Stomach smooth muscle (tissue), 2 donors: ENCODE measurements around the gene SAT1.
"Not testable (repeated sequence)": the region's sequence is repeated elsewhere in the genome, so short reads cannot be mapped to it uniquely, and the experiment has no call there.

ENCODE experiments used
- H3K27ac ChIP-seq: one replicate; pipeline ENCODE4 v1.7.0; 2013; ENCODE audit warnings: mild to moderate bottlenecking, low read length, inconsistent platforms
- H3K27me3 ChIP-seq, 2 donors: one replicate each; pipeline ENCODE4 v1.7.0; 2013; ENCODE audit warnings: low read length in 2 of 2; ENCODE audit not compliant: insufficient read depth in 2 of 2, control insufficient read depth in 1 of 2
- H3K36me3 ChIP-seq, 2 donors: one replicate each; pipeline ENCODE4 v1.7.0; 2013; ENCODE audit warnings: low read length in 2 of 2; ENCODE audit not compliant: control insufficient read depth in 2 of 2, insufficient read depth in 2 of 2
- H3K4me1 ChIP-seq: one replicate; pipeline ENCODE4 v1.7.0; 2013; ENCODE audit warnings: low read length; ENCODE audit not compliant: control insufficient read depth, insufficient read depth
- H3K4me3 ChIP-seq, 2 donors: one replicate each; pipeline ENCODE4 v1.7.0; 2013; ENCODE audit warnings: low read length in 2 of 2
- H3K9ac ChIP-seq, 2 donors: one replicate each; pipeline ENCODE4 v1.7.0; 2013; ENCODE audit warnings: low read length in 2 of 2, mild to moderate bottlenecking in 1 of 2
- H3K9me3 ChIP-seq, 2 donors: one replicate each; pipeline ENCODE4 v1.7.0; 2013; ENCODE audit warnings: low read length in 2 of 2; ENCODE audit not compliant: control insufficient read depth in 2 of 2
- donor health status: healthy.
- donor health status: Pancreatic carcinoma.

Gene SAT1

DNA sequence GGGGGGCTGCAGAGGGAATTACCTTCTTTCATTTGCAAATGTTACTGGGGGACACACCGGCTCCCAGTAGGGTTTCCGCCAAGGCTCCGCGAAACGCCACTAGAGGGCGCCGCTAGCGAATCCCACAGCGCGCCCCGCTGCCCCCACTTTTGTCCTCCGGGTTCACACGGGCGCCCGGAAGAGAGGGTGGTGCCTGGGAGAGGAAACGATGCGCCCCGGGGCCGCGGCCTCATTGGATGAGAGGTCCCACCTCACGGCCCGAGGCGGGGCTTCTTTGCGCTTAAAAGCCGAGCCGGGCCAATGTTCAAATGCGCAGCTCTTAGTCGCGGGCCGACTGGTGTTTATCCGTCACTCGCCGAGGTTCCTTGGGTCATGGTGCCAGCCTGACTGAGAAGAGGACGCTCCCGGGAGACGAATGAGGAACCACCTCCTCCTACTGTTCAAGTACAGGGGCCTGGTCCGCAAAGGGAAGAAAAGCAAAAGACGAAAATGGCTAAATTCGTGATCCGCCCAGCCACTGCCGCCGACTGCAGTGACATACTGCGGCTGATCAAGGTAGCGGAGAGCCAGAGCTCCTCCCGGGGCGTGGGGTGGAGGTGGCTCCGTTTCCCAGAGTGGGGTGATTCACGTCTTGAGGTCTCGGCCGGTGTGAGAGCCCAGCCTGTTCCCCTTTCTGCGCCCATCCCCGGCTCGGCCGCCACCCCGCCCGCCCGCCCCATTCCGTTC lies at the start of gene SAT1:
SAT1 (plus strand) TSS at position 311 of the 726 bp plus-strand sequence; CDS start at position 490, 179 bp downstream.
- Histone ChIP-seq H3K4me1 (peaks cover 2% of the 10 kb centered on the region), H3K4me3 (peak within 1 kb of the TSS; percentile 84 to 88), H3K36me3 (peaks cover 6 to 10% of the 10 kb centered on the region in 2 donors), H3K9me3 (no peaks in the 10 kb centered on the region), H3K27ac (peak within 1 kb of the TSS; percentile 82), H3K27me3 (no peaks in the 10 kb centered on the region), H3K9ac (peak within 1 kb of the TSS; percentile 92 to 96)

GRCh38 chrX:23736030-23736429 lies 46.9 kb upstream of the SAT1 start:
- Histone ChIP-seq H3K36me3 (no peaks in the 10 kb centered on the region), H3K4me1 (peaks cover 3% of the 10 kb centered on the region), H3K9me3 (no peaks in the 10 kb centered on the region), H3K27me3 (no peaks in the 10 kb centered on the region), H3K9ac (no peak overlapping the region), H3K4me3 (no peak overlapping the region), H3K27ac (no peak overlapping the region)

GRCh38 chrX:23737413-23737812 lies 45.6 kb upstream of the SAT1 start:
- no peak overlapping the region for H3K9ac ChIP-seq
- H3K27ac ChIP-seq = no peak overlapping the region
- H3K27me3 ChIP-seq = no peaks in the 10 kb centered on the region
- H3K36me3 ChIP-seq = no peaks in the 10 kb centered on the region
- no peaks in the 10 kb centered on the region for H3K9me3 ChIP-seq
- no peak overlapping the region for H3K4me3 ChIP-seq
- H3K4me1 ChIP-seq = peaks cover 3% of the 10 kb centered on the region

- peaks cover 3% of the 10 kb centered on the region for H3K4me1 ChIP-seq
- peak overlapping the region; percentile 90 to 95 for H3K9ac ChIP-seq
- no peaks in the 10 kb centered on the region for H3K9me3 ChIP-seq
- H3K4me3 ChIP-seq = peak overlapping the region; percentile 75 to 79
- H3K36me3 ChIP-seq = no peaks in the 10 kb centered on the region
- H3K27ac ChIP-seq = peak overlapping the region; percentile 96
- H3K27me3 ChIP-seq = no peaks in the 10 kb centered on the region
Observed at GRCh38 chrX:23742174-23742696, 40.7 kb upstream of the SAT1 start.

GRCh38 chrX:23742697-23743622 lies 40.0 kb upstream of the SAT1 start, which contains the start of gene ACOT9:
TSS of gene ACOT9 (minus strand) at chrX:23743276. CDS start at chrX:23743144, 132 bp downstream.
- no peaks in the 10 kb centered on the region for H3K27me3 ChIP-seq
- no peaks in the 10 kb centered on the region for H3K9me3 ChIP-seq
- H3K4me3 ChIP-seq = peak within 1 kb of the TSS; percentile 75 to 79
- H3K9ac ChIP-seq = peak within 1 kb of the TSS; percentile 90 to 95
- peak within 1 kb of the TSS; percentile 96 for H3K27ac ChIP-seq
- H3K4me1 ChIP-seq = peaks cover 3% of the 10 kb centered on the region
- H3K36me3 ChIP-seq = no peaks in the 10 kb centered on the region

DNA sequence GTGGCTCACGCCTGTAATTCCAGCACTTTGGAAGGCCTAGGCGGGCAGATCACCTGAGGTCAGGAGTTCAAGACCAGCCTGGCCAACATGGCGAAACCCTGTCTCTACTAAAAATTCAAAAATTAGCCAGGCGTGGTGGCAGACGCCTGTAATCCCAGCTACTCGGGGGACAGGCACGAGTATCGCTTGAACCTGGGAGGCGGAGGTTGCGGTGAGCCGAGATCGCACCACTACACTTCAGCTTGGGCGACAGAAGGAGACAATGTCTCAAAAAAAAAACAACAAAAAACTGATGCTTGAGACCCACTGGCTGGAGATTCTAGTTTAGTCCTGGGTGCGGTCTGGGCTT lies 39.4 kb upstream of the SAT1 start:
- not testable (repeated sequence) for H3K9me3 ChIP-seq, H3K36me3 ChIP-seq, H3K27me3 ChIP-seq, H3K4me1 ChIP-seq
- peak overlapping the region; percentile 13 to 53 for H3K9ac ChIP-seq
- H3K27ac ChIP-seq = peak overlapping the region; percentile 96
- H3K4me3 ChIP-seq = peak overlapping the region; percentile 25 to 79

DNA sequence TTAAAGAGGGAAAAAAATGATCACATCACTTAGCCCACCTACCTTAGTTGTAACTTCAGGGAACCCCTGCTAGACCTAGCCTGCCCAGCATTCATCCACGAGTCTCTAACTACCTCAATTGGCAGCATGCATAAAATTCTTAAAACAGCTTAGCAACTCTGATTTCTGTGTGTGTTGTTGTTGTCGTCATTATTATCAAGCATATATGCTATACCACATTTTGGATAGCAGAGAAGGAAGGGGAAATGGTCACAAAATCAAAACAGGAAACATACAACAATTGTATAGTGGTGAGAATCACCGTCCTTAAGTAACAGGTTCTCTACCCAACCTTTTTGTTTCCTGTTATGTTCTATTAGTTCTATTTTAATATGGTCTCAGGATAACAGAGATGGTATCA lies 37.2 kb upstream of the SAT1 start:
- Histone ChIP-seq H3K36me3 (no peaks in the 10 kb centered on the region), H3K9ac (no peak overlapping the region), H3K4me1 (no peaks in the 10 kb centered on the region), H3K27ac (no peak overlapping the region), H3K27me3 (no peaks in the 10 kb centered on the region), H3K9me3 (no peaks in the 10 kb centered on the region), H3K4me3 (no peak overlapping the region)

- H3K9ac ChIP-seq = no peak overlapping the region
- H3K4me1 ChIP-seq = no peaks in the 10 kb centered on the region
- H3K4me3 ChIP-seq = no peak overlapping the region
- H3K36me3 ChIP-seq = no peaks in the 10 kb centered on the region
- H3K9me3 ChIP-seq = no peaks in the 10 kb centered on the region
- no peaks in the 10 kb centered on the region for H3K27me3 ChIP-seq
- H3K27ac ChIP-seq = no peak overlapping the region
Observed at GRCh38 chrX:23749129-23749528, 33.8 kb upstream of the SAT1 start.

GRCh38 chrX:23749576-23749975 lies 33.4 kb upstream of the SAT1 start:
- Histone ChIP-seq H3K27me3 (no peaks in the 10 kb centered on the region), H3K4me3 (no peak overlapping the region), H3K36me3 (no peaks in the 10 kb centered on the region), H3K27ac (no peak overlapping the region), H3K4me1 (no peaks in the 10 kb centered on the region), H3K9ac (no peak overlapping the region), H3K9me3 (no peaks in the 10 kb centered on the region)

- no peak overlapping the region for H3K9ac ChIP-seq
- no peaks in the 10 kb centered on the region for H3K4me1 ChIP-seq
- no peaks in the 10 kb centered on the region for H3K36me3 ChIP-seq
- no peaks in the 10 kb centered on the region for H3K9me3 ChIP-seq
- peak overlapping the region; percentile 24 for H3K27ac ChIP-seq
- H3K27me3 ChIP-seq = no peaks in the 10 kb centered on the region
- H3K4me3 ChIP-seq = no peak overlapping the region
Observed at GRCh38 chrX:23752740-23753415, 30.1 kb upstream of the SAT1 start.
